GM20431 (cell line): ENCODE measurements around the gene SLC39A13.

Experiments
- in situ Hi-C: fragments of 300-500 bp; cut with MseI, MboI; formaldehyde crosslinking; loops from one replicate; pipeline ENCODE4 v1.15.0; 2020; ENCODE audit warnings: low sequenced_read_pairs; ENCODE audit not compliant: unreplicated experiment

Gene SLC39A13

GRCh38 chr11:47399860-47400767 is 8.3 kb upstream of the SLC39A13 start:
- in situ Hi-C loops: no loop called here

- in situ Hi-C loops: no loop called here
These were observed 7.6 kb upstream of the SLC39A13 start for GRCh38 chr11:47400768-47401279.

- in situ Hi-C loops: no loop called here
These were observed 5.3 kb upstream of the SLC39A13 start for GRCh38 chr11:47403135-47403534.

- in situ Hi-C loops: no loop called here
These were observed 4.8 kb upstream of the SLC39A13 start for GRCh38 chr11:47403571-47403970.

- in situ Hi-C loops: no loop called here
These were observed 1.3 kb upstream of the SLC39A13 start for GRCh38 chr11:47406896-47407745.

GRCh38 chr11:47408598-47409439 is 429 bp downstream of the SLC39A13 start:
- in situ Hi-C loops: no loop called here

- in situ Hi-C loops: loop anchor here (10.0 kb wide), 1 partner anchor 45 kb away; no protein-coding TSS in a partner anchor
These were observed 1.3 kb downstream of the SLC39A13 start for GRCh38 chr11:47409440-47410369.

GRCh38 chr11:47410370-47411264 is 2.2 kb downstream of the SLC39A13 start:
- in situ Hi-C loops: loop anchor here (10.0 kb wide), 1 partner anchor 46 kb away; no protein-coding TSS in a partner anchor

GRCh38 chr11:47411884-47412746 is 3.7 kb downstream of the SLC39A13 start:
- in situ Hi-C loops: loop anchor here (10.0 kb wide), 1 partner anchor 47 kb away; no protein-coding TSS in a partner anchor

GRCh38 chr11:47413351-47413750 is 5.0 kb downstream of the SLC39A13 start:
- in situ Hi-C loops: loop anchor here (10.0 kb wide), 1 partner anchor 49 kb away; no protein-coding TSS in a partner anchor

GRCh38 chr11:47413908-47414684 is 5.7 kb downstream of the SLC39A13 start:
- in situ Hi-C loops: loop anchor here (10.0 kb wide), 1 partner anchor 49 kb away; no protein-coding TSS in a partner anchor

GRCh38 chr11:47414685-47415070 is 6.3 kb downstream of the SLC39A13 start:
- in situ Hi-C loops: loop anchor here (10.0 kb wide), 1 partner anchor 50 kb away; no protein-coding TSS in a partner anchor

GRCh38 chr11:47415091-47415854 is 6.9 kb downstream of the SLC39A13 start:
- in situ Hi-C loops: loop anchor here (10.0 kb wide), 1 partner anchor 50 kb away; no protein-coding TSS in a partner anchor

GRCh38 chr11:47415949-47416472 is 7.6 kb downstream of the SLC39A13 start:
- in situ Hi-C loops: loop anchor here (10.0 kb wide), 1 partner anchor 51 kb away; no protein-coding TSS in a partner anchor

GRCh38 chr11:47417712-47418111 is 9.3 kb downstream of the SLC39A13 start:
- in situ Hi-C loops: loop anchor here (10.0 kb wide), 1 partner anchor 53 kb away; no protein-coding TSS in a partner anchor
